ENCODE results near the gene CAPN8.
A peak's percentile ranks its signal among the peaks of the same experiment; 100 is the strongest.

The CAPN8 gene

GRCh38 chr1:223665592-223666312 is at the start of gene CAPN8:
TSS of gene CAPN8 (minus strand) at chr1:223665701. CDS start at chr1:223665646, 55 bp downstream.
- no peak for DNase-seq

GRCh38 chr1:223714849-223715603 is 49.5 kb upstream of the CAPN8 start:
- no peak for DNase-seq

GRCh38 chr1:223714421-223714724 is 48.9 kb upstream of the CAPN8 start:
- DNase-seq, result no peak

- no peak for DNase-seq
Measured at GRCh38 chr1:223713546-223714420, 48.3 kb upstream of the CAPN8 start.

GRCh38 chr1:223712850-223713474 is 47.5 kb upstream of the CAPN8 start:
- DNase-seq, result no peak

- no peak for DNase-seq
Measured at GRCh38 chr1:223712194-223712849, 46.8 kb upstream of the CAPN8 start, which contains the start of gene CAPN2. TSS of gene CAPN2 (plus strand) at chr1:223712539. CDS start at chr1:223712641, 102 bp downstream.

- DNase-seq, result no peak
Measured at GRCh38 chr1:223711747-223712193, 46.3 kb upstream of the CAPN8 start.

GRCh38 chr1:223711173-223711572 is 45.7 kb upstream of the CAPN8 start:
- DNase-seq, result no peak

GRCh38 chr1:223710179-223711133 is 45.0 kb upstream of the CAPN8 start:
- DNase-seq, result no peak

GRCh38 chr1:223709598-223709997 is 44.1 kb upstream of the CAPN8 start:
- no peak for DNase-seq

- DNase-seq, result no peak
Measured at GRCh38 chr1:223708651-223709268, 43.3 kb upstream of the CAPN8 start.

GRCh38 chr1:223708001-223708359 is 42.5 kb upstream of the CAPN8 start:
- DNase-seq, result no peak

- DNase-seq, result no peak
Measured at GRCh38 chr1:223707256-223708000, 41.9 kb upstream of the CAPN8 start.

GRCh38 chr1:223706077-223706973 is 40.8 kb upstream of the CAPN8 start:
- peak; percentile 33 for DNase-seq

- DNase-seq, result no peak
Measured at GRCh38 chr1:223704921-223705878, 39.7 kb upstream of the CAPN8 start.

GRCh38 chr1:223703668-223704013 is 38.1 kb upstream of the CAPN8 start:
- DNase-seq, result no peak

All from NCI-H1436 treated with DMSO at 0.1 percent for 48 hours (cell line).